Mucosa of descending colon (tissue), 3 donors: ENCODE data around the gene IQCB1. TPM values are rescaled to one million over a fixed set of nuclear protein-coding genes. Genes with fewer than 3 reads are reported as not detected.
A peak's percentile ranks its signal among the peaks of the same experiment; 100 is the strongest.
"Not testable (repeated sequence)": the region's sequence is repeated elsewhere in the genome, so short reads cannot be mapped to it uniquely, and the experiment has no call there.

Source experiments
- ATAC-seq: fragments of 200-7000 bp; cut with Tn5 transposase; one replicate; pipeline ENCODE4 v1.9.1; 2020; ENCODE audit warnings: mild to moderate bottlenecking, moderate library complexity
- DNase-seq, 3 donors: peaks; one replicate each; pipeline ENCODE4 v3.0.0-alpha.2; 2020
- H3K36me3 ChIP-seq: fragments of 200-600 bp; one replicate; pipeline ENCODE4 v1.8.0; 2021; ENCODE audit warnings: low read depth, mild to moderate bottlenecking
- H3K4me1 ChIP-seq: fragments of 200-600 bp; one replicate; pipeline ENCODE4 v1.8.0; 2021; ENCODE audit warnings: low read depth, mild to moderate bottlenecking
- H3K4me3 ChIP-seq: fragments of 200-600 bp; one replicate; pipeline ENCODE4 v1.8.0; 2021; ENCODE audit warnings: mild to moderate bottlenecking
- H3K9me3 ChIP-seq: fragments of 200-600 bp; one replicate; pipeline ENCODE4 v1.8.0; 2021; ENCODE audit warnings: mild to moderate bottlenecking
- intact Hi-C, 2 donors: fragments of 100-400 bp; cut with DNase I in 1 of 2; cut with micrococcal nuclease in 1 of 2; formaldehyde crosslinking; loops; one replicate each; pipeline versions ENCODE4 v1.11.0 to v1.11.1; 2022; cut with DNase I, micrococcal nuclease
- total RNA-seq, 3 donors: library from RNA; stranded (reverse); fragmentation: NEBNext Ultra II Directional in 2 of 3; extraction: Animal tissue kit (Norgen Biotek cat#: 25700) in 2 of 3; gene quantifications; one replicate each; pipeline versions ENCODE4 v1.2.1 to v1.2.4, GENCODE V29; 2021 to 2023
- TF ChIP-seq, protein P1 (sequence below): fragments of 200-600 bp; IDR thresholded peaks from one replicate; pipeline ENCODE4 v1.8.0; 2022; ENCODE audit warnings: antibody characterized with exemption, mild to moderate bottlenecking
- donor health status: DM: no; HTN: no; CAD: no; lungs with moderate emphysema.
- donor health status: DM: no; HTN: no; CAD: no.
- donor health status: DM: no; HTN: yes; CAD: no.

The IQCB1 gene
- total RNA-seq, 3 donors from 2014 or later = 14.5 to 25.1 (median 22.2) TPM

DNA sequence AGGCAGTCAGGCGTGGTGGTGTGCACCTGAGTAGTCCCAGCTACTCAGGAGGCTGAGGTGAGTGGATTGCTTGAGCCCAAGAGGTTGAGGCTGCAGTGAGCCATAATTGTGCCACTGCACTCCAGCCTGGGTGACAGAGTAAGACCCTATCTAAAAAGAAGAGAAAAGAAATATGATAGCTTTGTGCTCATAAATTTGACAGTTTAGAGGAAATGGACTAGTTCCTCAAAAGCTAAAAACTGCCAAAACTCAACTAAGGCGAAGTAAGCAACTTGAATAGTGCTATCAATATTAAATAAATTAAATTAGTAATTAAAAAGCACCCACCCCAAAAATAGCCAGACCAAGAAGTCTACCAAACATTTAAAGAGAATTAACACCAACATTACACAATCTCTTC, 34.9 kb upstream of the IQCB1 start:
- Histone ChIP-seq H3K36me3 (no peaks in the 10 kb centered on the region), H3K4me1 (no peaks in the 10 kb centered on the region), H3K4me3 (no peak overlapping the region), H3K9me3 (no peaks in the 10 kb centered on the region)
- DNase-seq (no peak), ATAC-seq (no peak)
- intact Hi-C loops = no loop called here
- TF ChIP-seq, protein P1, sequence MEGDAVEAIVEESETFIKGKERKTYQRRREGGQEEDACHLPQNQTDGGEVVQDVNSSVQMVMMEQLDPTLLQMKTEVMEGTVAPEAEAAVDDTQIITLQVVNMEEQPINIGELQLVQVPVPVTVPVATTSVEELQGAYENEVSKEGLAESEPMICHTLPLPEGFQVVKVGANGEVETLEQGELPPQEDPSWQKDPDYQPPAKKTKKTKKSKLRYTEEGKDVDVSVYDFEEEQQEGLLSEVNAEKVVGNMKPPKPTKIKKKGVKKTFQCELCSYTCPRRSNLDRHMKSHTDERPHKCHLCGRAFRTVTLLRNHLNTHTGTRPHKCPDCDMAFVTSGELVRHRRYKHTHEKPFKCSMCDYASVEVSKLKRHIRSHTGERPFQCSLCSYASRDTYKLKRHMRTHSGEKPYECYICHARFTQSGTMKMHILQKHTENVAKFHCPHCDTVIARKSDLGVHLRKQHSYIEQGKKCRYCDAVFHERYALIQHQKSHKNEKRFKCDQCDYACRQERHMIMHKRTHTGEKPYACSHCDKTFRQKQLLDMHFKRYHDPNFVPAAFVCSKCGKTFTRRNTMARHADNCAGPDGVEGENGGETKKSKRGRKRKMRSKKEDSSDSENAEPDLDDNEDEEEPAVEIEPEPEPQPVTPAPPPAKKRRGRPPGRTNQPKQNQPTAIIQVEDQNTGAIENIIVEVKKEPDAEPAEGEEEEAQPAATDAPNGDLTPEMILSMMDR = no peak

DNA sequence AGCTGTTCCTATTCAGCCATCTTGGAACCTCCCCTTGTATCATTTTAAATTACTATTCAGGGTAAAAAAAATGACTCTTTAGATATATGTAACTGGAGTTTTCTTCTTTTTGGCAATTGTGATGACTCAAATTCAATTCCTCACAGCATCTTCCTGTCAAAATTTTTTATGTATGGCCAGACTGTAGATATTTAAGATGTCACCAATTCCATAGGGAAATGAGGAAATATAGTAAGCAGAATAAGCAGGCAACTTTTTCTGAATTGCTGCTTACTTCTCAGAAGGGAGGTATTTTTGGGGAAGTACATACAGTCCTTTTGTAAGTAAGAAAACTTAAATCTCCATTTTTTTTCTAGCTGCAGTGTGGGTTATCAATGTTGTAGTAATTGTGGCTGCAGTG, 28.9 kb upstream of the IQCB1 start:
- ATAC-seq (no peak), DNase-seq (no peak)
- intact Hi-C loops = no loop called here
- Histone ChIP-seq H3K4me3 (no peak overlapping the region), H3K4me1 (no peaks in the 10 kb centered on the region), H3K36me3 (no peaks in the 10 kb centered on the region), H3K9me3 (no peaks in the 10 kb centered on the region)
- TF ChIP-seq, protein P1 = no peak

DNA sequence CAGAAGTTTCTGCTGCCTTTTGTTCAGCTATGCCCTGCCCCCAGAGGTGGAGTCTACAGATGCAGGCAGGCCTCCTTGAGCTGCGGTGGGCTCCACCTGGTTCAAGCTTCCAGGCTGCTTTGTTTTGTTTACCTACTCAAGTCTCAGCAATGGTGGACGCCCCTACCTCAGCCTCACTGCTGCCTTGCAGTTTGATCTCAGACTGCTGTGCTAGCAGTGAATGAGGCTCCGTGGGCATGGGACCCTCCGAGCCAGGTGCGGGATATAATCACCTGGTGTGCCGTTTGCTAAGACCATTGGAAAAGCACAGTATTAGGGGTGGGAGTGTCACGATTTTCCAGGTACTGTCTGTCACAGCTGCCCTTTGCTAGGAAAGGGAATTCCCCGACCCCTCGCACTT, 28.4 kb upstream of the IQCB1 start:
- ATAC-seq, intact Hi-C loops, H3K4me3 ChIP-seq, DNase-seq, H3K4me1 ChIP-seq, H3K36me3 ChIP-seq, H3K9me3 ChIP-seq: not testable (repeated sequence)

DNA sequence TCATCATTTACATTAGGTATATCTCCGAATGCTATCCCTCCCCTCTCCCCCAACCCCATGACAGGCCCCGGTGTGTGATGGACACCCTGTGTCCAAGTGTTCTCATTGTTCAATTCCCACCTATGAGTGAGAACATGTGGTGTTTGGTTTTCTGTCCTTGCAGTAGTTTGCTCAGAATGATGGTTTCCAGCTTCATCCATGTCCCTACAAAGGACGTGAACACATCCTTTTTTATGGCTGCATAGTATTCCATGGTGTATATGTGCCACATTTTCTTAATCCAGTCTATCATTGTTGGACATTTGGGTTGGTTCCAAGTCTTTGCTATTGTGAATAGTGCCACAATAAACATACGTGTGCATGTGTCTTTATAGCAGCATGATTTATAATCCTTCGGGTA, 22.9 kb upstream of the IQCB1 start:
- intact Hi-C loops, H3K9me3 ChIP-seq, DNase-seq, ATAC-seq, H3K4me1 ChIP-seq, H3K4me3 ChIP-seq, H3K36me3 ChIP-seq: not testable (repeated sequence)

DNA sequence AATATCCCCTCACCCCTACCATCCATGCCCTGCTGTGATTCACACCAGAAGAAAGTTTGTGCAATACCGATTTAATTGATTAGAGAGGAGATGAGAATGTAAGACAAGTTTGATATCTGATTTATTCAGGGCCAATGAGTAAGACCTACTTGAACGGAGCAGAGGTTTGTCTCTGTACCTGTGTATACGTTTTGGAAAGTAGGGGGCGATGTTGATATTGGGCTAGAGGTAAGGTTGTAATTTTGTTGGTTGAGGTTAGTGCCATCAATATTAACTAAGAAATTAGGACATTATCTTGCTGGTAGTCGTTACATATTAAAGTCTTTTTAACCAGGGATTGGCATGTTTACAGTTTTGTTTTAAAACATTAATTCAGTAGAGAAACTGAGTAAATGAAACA, 20.7 kb upstream of the IQCB1 start:
- H3K4me1 ChIP-seq = no peaks in the 10 kb centered on the region
- TF ChIP-seq, protein P1 = no peak
- H3K9me3 ChIP-seq = no peaks in the 10 kb centered on the region
- no peak for ATAC-seq
- no peaks in the 10 kb centered on the region for H3K36me3 ChIP-seq
- DNase-seq = peak in 1 of 3 donors; percentile 19
- intact Hi-C loops = no loop called here
- no peak overlapping the region for H3K4me3 ChIP-seq

DNA sequence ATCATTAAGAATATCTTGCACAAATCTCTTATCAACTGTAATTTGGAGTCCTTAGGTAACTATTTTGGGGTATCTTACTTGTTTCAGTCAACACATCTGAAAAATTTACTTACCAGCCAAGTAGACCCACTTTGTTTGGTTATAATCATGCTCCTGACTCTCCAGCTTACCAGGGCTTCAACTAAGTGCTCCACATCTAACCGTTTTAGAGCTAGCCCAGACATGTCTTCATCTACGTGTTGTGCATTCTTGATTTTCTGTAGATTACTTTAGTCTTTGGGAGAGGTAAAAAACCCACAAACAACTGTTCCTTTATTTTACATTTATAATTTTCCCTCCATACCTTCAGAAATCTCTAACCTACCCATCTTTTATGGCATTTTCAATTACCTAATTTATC, 17.4 kb upstream of the IQCB1 start:
- ATAC-seq (no peak), DNase-seq (no peak)
- Histone ChIP-seq H3K4me1 (no peaks in the 10 kb centered on the region), H3K4me3 (no peak overlapping the region), H3K36me3 (no peaks in the 10 kb centered on the region), H3K9me3 (no peaks in the 10 kb centered on the region)
- TF ChIP-seq, protein P1 = no peak
- intact Hi-C loops = no loop called here

DNA sequence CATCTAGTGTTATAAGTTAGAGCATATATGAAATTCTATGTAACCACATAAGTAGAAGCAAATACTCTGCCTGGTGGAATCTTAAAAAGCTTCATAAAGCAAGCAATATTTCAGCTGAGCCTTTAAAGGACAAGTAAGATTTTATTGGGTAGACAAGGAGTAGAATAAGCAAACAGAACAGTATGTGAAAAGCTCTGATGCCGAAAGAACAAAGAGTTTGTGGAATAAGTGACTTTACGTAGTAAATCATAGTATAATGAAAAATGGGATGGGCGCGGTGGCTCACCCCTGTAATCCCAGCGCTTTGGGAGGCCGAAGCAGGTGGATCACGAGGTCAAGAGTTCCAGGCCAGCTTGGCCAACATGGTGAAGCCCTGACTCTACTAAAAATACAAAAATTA, 10.0 kb upstream of the IQCB1 start:
- H3K4me3 ChIP-seq = no peak overlapping the region
- no peaks in the 10 kb centered on the region for H3K9me3 ChIP-seq
- ATAC-seq (no peak), DNase-seq (no peak)
- no peaks in the 10 kb centered on the region for H3K4me1 ChIP-seq
- TF ChIP-seq, protein P1 = no peak
- intact Hi-C loops = no loop called here
- no peaks in the 10 kb centered on the region for H3K36me3 ChIP-seq
